Measurements from ENCODE around the gene PAPSS1.

DNA sequence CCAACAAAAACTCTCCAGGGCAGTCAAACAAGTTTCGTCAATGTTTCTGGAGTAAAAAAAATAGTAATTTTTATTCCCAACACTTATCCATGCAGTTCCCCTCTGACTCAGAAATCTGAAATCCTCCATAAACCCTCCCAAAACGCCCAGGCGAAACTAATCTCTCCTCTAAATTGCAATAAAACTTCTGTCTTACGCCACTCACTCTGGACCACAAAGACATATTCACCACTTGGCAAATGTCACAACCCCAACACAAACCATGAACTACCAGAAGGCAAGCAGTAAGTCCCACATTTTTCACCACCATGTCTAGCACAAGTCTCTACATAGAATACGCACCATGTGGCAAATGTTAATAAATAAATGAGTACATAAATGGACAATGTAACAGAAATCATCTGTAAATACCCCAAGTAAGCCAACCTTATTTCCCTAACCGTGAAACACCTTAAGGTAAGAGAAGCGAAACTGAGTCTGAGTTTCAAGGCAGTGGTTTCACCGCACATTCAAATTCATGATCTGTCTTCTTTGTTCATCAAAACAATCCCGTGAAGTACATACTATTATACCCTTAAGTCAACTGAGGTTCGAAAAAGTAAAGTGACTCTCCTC, 1.6 kb downstream of the PAPSS1 start:
- TF ChIP-seq, protein P1, sequence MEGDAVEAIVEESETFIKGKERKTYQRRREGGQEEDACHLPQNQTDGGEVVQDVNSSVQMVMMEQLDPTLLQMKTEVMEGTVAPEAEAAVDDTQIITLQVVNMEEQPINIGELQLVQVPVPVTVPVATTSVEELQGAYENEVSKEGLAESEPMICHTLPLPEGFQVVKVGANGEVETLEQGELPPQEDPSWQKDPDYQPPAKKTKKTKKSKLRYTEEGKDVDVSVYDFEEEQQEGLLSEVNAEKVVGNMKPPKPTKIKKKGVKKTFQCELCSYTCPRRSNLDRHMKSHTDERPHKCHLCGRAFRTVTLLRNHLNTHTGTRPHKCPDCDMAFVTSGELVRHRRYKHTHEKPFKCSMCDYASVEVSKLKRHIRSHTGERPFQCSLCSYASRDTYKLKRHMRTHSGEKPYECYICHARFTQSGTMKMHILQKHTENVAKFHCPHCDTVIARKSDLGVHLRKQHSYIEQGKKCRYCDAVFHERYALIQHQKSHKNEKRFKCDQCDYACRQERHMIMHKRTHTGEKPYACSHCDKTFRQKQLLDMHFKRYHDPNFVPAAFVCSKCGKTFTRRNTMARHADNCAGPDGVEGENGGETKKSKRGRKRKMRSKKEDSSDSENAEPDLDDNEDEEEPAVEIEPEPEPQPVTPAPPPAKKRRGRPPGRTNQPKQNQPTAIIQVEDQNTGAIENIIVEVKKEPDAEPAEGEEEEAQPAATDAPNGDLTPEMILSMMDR (IDR thresholded peaks at IDR 0.05; ENCODE audit: low read depth, low read length, poor library complexity, severe bottlenecking): no peak
- TF ChIP-seq EZH2phosphoT487 (IDR thresholded peaks at IDR 0.05; ENCODE audit: borderline replicate concordance, low read length): no peak

Measured in DOHH2 (cell line).